PC-9 (cell line): ENCODE results near the gene NGEF. TPM values are rescaled to one million over a fixed set of nuclear protein-coding genes. Genes with fewer than 3 reads are reported as not detected.

Source experiments
- BruUV-seq: library from RNA; stranded (reverse); fragments of 400-500 nt; replicated peaks from 2 replicates; lab custom pipeline; 2021; lab: Mats Ljungman, UMichigan
- CTCF ChIA-PET: fragments of 300-600 bp; sonication (Branson Sonifier 250); formaldehyde crosslinking; loops from one replicate; lab custom pipeline; 2022; ENCODE audit warnings: antibody characterized with exemption; lab: Charles Lee
- POLR2A ChIA-PET: fragments of 300-600 bp; sonication (Branson Sonifier 250); formaldehyde crosslinking; loops from one replicate; lab custom pipeline; 2022; ENCODE audit warnings: antibody characterized with exemption; ENCODE audit not compliant: unreplicated experiment; lab: Charles Lee
- DNase-seq, 2 experiments: peaks; one replicate each; pipeline versions ENCODE4 v3.0.0 to v3.0.0-alpha.2; 2015 to 2022; ENCODE audit warnings: mixed read lengths in 1 of 2
- H2AFZ ChIP-seq: fragments of 200-600 bp; sonication (generic); 2 replicates; pipeline ENCODE4 v1.8.1; 2017; ENCODE audit warnings: antibody characterized with exemption
- H3F3A ChIP-seq: fragments of 200-600 bp; sonication (generic); 2 replicates; pipeline ENCODE4 v1.8.1; 2017; ENCODE audit warnings: antibody characterized with exemption, mild to moderate bottlenecking, low read depth; ENCODE audit not compliant: insufficient read depth
- H3K27ac ChIP-seq: fragments of 200-600 bp; sonication (generic); 2 replicates; pipeline ENCODE4 v1.6.1; 2016; ENCODE audit warnings: mixed run types
- H3K27me3 ChIP-seq: fragments of 200-600 bp; sonication (generic); 2 replicates; pipeline ENCODE4 v1.6.1; 2016; ENCODE audit warnings: low read depth, mixed run types; ENCODE audit not compliant: insufficient read depth
- H3K36me3 ChIP-seq: fragments of 200-600 bp; sonication (generic); 2 replicates; pipeline ENCODE4 v1.6.1; 2016; ENCODE audit warnings: low read depth, mixed run types
- H3K4me1 ChIP-seq: fragments of 200-600 bp; sonication (generic); replicated peaks from 2 replicates; pipeline ENCODE4 v1.6.1; 2016; ENCODE audit warnings: mixed run types; ENCODE audit not compliant: insufficient read depth
- H3K4me2 ChIP-seq: fragments of 200-600 bp; sonication (generic); 2 replicates; pipeline ENCODE4 v1.6.1; 2017; ENCODE audit warnings: mixed run types
- H3K4me3 ChIP-seq: fragments of 200-600 bp; sonication (generic); 2 replicates; pipeline ENCODE4 v1.6.1; 2016; ENCODE audit warnings: mixed run types
- H3K79me2 ChIP-seq: fragments of 200-600 bp; sonication (generic); 2 replicates; pipeline ENCODE4 v1.6.1; 2017; ENCODE audit warnings: low read depth, mixed run types
- H3K9me2 ChIP-seq: fragments of 200-600 bp; sonication (generic); 2 replicates; pipeline ENCODE4 v1.8.1; 2017; ENCODE audit warnings: mild to moderate bottlenecking; ENCODE audit not compliant: insufficient read depth
- H3K9me3 ChIP-seq: fragments of 200-600 bp; sonication (generic); 2 replicates; pipeline ENCODE4 v1.8.1; 2016; ENCODE audit warnings: low read depth; ENCODE audit not compliant: insufficient read depth
- H4K20me1 ChIP-seq: fragments of 200-600 bp; sonication (generic); 2 replicates; pipeline ENCODE4 v1.8.1; 2017; ENCODE audit not compliant: insufficient read depth
- EZH2 ChIP-seq: fragments of 200-600 bp; sonication (generic); IDR thresholded peaks from 2 replicates; pipeline ENCODE4 v1.8.0; 2017; ENCODE audit warnings: antibody characterized with exemption, low read depth
- intact Hi-C: fragments of 100-400 bp; cut with micrococcal nuclease; formaldehyde crosslinking; loops from one replicate; pipeline ENCODE4 v1.10.0; 2022; ENCODE audit not compliant: unreplicated experiment
- total RNA-seq: library from RNA; stranded (reverse); gene quantifications from 2 replicates; pipeline ENCODE4 v1.2.3, GENCODE V29; 2021
- TF ChIP-seq, protein P1 (sequence below): fragments of 200-600 bp; sonication (generic); conservative IDR thresholded peaks from 2 replicates; pipeline ENCODE4 v1.6.1; 2017; ENCODE audit warnings: mixed run types, antibody characterized with exemption, mild to moderate bottlenecking, moderate library complexity

Gene NGEF
- total RNA-seq, 1 experiment from 2014 or later: 55.3 TPM

DNA sequence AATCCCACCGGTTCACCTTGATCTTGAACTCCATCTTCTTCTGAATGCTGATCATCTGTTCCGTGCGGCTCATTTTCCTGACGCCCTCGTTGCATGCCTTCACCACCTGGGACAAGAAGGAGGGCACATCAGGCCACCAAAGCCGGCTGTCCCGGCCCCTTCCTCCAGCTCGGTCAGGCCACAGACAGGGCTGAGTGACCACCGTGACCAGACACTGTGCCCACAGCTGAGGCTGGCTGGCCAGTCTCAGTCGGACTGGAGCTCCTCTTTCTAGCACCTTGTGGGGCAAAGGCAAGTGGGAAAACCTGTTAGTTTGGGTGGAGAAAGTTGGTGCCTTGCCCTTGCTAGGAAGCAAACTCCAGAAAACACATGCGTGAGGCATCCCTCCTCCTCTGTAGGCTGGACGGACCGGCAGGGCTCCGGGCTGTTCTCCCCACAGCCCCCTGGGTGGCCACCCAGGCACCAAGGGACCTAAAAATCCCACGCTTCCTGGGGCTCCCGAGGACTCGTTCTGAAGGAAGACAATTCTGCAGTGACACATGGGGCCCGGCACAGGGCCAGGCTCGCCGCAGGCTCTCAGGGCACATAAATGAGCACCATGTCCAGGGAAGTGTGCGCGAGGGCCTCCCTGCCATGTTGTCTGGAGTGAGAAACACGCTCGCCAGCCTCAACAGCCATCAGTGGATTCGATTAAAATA is 127.6 kb downstream of the NGEF start:
- no TSS peak for BruUV-seq
- POLR2A ChIA-PET: interaction anchor here (0.6 kb wide), 1 partner anchor 14 kb away, joined by 4 read pairs; no protein-coding TSS in a partner anchor

DNA sequence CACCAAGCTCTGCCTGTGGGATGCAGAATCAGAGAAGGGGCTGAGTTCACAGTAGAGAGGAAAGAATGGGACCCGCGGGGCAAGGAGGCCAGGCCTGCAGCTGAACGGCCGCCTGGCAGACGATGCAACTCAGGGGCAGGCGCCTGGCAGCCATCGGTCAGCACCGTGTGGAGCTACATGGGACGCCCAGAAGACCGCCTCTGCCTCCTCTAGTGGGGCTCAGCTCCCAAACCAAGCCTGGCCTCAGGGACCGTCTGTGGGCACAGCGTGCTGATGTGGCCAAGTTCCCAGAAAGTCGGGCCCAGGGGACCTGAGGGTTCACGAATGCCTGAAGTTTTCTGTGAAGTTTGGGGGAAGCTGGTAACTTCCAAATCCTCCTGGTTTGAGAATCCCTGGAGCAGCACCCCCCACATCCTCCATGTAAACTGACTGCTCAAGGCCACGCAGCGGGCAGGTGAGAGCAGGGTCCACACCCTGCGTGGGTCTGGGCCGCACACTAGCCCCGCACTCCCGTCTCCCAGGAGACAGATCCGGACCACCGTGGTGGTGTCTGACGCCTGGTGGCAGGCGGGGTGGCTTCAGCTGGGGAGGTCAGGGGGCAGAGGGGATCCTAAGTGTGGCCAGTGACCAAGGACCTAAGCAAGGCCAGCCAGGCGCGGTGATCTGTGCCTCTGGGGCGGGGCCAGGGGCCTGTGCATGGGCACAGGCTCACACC is 128.3 kb downstream of the NGEF start:
- TF ChIP-seq EZH2: no peak
- TF ChIP-seq, protein P1, sequence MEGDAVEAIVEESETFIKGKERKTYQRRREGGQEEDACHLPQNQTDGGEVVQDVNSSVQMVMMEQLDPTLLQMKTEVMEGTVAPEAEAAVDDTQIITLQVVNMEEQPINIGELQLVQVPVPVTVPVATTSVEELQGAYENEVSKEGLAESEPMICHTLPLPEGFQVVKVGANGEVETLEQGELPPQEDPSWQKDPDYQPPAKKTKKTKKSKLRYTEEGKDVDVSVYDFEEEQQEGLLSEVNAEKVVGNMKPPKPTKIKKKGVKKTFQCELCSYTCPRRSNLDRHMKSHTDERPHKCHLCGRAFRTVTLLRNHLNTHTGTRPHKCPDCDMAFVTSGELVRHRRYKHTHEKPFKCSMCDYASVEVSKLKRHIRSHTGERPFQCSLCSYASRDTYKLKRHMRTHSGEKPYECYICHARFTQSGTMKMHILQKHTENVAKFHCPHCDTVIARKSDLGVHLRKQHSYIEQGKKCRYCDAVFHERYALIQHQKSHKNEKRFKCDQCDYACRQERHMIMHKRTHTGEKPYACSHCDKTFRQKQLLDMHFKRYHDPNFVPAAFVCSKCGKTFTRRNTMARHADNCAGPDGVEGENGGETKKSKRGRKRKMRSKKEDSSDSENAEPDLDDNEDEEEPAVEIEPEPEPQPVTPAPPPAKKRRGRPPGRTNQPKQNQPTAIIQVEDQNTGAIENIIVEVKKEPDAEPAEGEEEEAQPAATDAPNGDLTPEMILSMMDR: no peak
- H3K27me3 ChIP-seq: no peaks in the 10 kb centered on the region
- no peak overlapping the region for H2AFZ ChIP-seq
- H3K4me1 ChIP-seq: peaks cover 21% of the 10 kb centered on the region
- BruUV-seq: no TSS peak
- H3K79me2 ChIP-seq: no peaks in the 10 kb centered on the region
- no peaks in the 10 kb centered on the region for H3K36me3 ChIP-seq
- H3K4me2 ChIP-seq: peak overlapping the region; percentile 62
- intact Hi-C loops: loop anchor here (10.0 kb wide), 1 partner anchor 170 kb away; no protein-coding TSS in a partner anchor
- ChIA-PET CTCF (interaction anchor here (0.6 kb wide), 2 partner anchors 32 to 137 kb away, joined by 3 to 6 read pairs; no protein-coding TSS in a partner anchor), POLR2A (interaction anchor here (0.6 kb wide), 1 partner anchor 15 kb away, joined by 4 read pairs; no protein-coding TSS in a partner anchor)
- no peak overlapping the region for H3K27ac ChIP-seq
- H3K9me2 ChIP-seq: no peaks in the 10 kb centered on the region
- no peaks in the 10 kb centered on the region for H3K9me3 ChIP-seq
- H4K20me1 ChIP-seq: no peaks in the 10 kb centered on the region
- no peak overlapping the region for H3K4me3 ChIP-seq
- H3F3A ChIP-seq: peaks cover 24% of the 10 kb centered on the region; the same call in 1 of the 2 replicates
- DNase-seq: no peak

More for the DNA sequence above, 127.6 kb downstream of the NGEF start:
- Histone ChIP-seq H3K4me2 (peak overlapping the region; percentile 62), H3K9me2 (no peaks in the 10 kb centered on the region), H2AFZ (no peak overlapping the region), H3K79me2 (no peaks in the 10 kb centered on the region), H3K36me3 (no peaks in the 10 kb centered on the region), H3K4me1 (peaks cover 21% of the 10 kb centered on the region), H3K4me3 (no peak overlapping the region), H3K27me3 (no peaks in the 10 kb centered on the region), H4K20me1 (no peaks in the 10 kb centered on the region), H3K9me3 (no peaks in the 10 kb centered on the region), H3F3A (peaks cover 24% of the 10 kb centered on the region; the same call in 1 of the 2 replicates), H3K27ac (no peak overlapping the region)
- CTCF ChIA-PET: interaction anchor here (0.6 kb wide), 2 partner anchors 32 to 136 kb away, joined by 3 to 6 read pairs; no protein-coding TSS in a partner anchor
- DNase-seq: peak; percentile 70 to 79
- TF ChIP-seq, protein P1: no peak
- no peak for TF ChIP-seq EZH2
- intact Hi-C loops: loop anchor here (10.0 kb wide), 1 partner anchor 169 kb away; no protein-coding TSS in a partner anchor

GRCh38 chr2:232884001-232884421 is 129.0 kb downstream of the NGEF start:
- Histone ChIP-seq H3K4me3 (no peak overlapping the region), H3K27ac (no peak overlapping the region), H3K27me3 (no peaks in the 10 kb centered on the region), H3K9me2 (no peaks in the 10 kb centered on the region), H3K79me2 (no peaks in the 10 kb centered on the region), H3K4me1 (peaks cover 21% of the 10 kb centered on the region), H3K9me3 (no peaks in the 10 kb centered on the region), H2AFZ (no peak overlapping the region), H4K20me1 (no peaks in the 10 kb centered on the region), H3F3A (peaks cover 24% of the 10 kb centered on the region; the same call in 1 of the 2 replicates), H3K36me3 (no peaks in the 10 kb centered on the region), H3K4me2 (no peak overlapping the region)
- intact Hi-C loops: loop anchor here (10.0 kb wide), 1 partner anchor 171 kb away; no protein-coding TSS in a partner anchor
- no peak for DNase-seq
- no TSS peak for BruUV-seq
- TF ChIP-seq, protein P1: no peak
- TF ChIP-seq EZH2: no peak
- CTCF ChIA-PET: no interaction called here
- POLR2A ChIA-PET: interaction anchor here (0.6 kb wide), 1 partner anchor 28 kb away, joined by 3 read pairs; no protein-coding TSS in a partner anchor
